ENCODE measurements around the gene ABLIM2. TPM values are rescaled to one million over a fixed set of nuclear protein-coding genes. Genes with fewer than 3 reads are reported as not detected.

The ABLIM2 gene
- total RNA-seq, 3 donors from 2014 or later (not counting 1 experiment from before 2014, with no cell fraction given), result 0.71 to 2.8 (median 1.3) TPM

GRCh38 chr4:8029689-8030088, 128.9 kb downstream of the ABLIM2 start:
- 79% methylated on average over 12 of the region's 12 CpGs for WGBS (ENCODE audit: insufficient coverage)

GRCh38 chr4:8028884-8029568, 129.6 kb downstream of the ABLIM2 start:
- Histone ChIP-seq H3K27me3 (ENCODE audit: control insufficient read depth, insufficient read depth, low read length) (peaks cover under 1% of the 10 kb centered on the region), H3K9me3 (ENCODE audit: control insufficient read depth, insufficient read depth, low read length) (no peaks in the 10 kb centered on the region), H3K4me3 (ENCODE audit: low read length) (no peak overlapping the region), H3K4me1 (ENCODE audit: control insufficient read depth, insufficient read depth, low read length) (no peaks in the 10 kb centered on the region), H3K36me3 (ENCODE audit: control insufficient read depth, insufficient read depth, low read length) (no peaks in the 10 kb centered on the region), H3K27ac (ENCODE audit: low read length) (no peak overlapping the region)
- Mint-ChIP-seq H3K36me3 (no peaks in the 10 kb centered on the region), H3K27me3 (ENCODE audit: low read depth in 2 of 2) (no peaks in the 10 kb centered on the region), H3K9me3 (no peaks in the 10 kb centered on the region), H3K4me3 (no peak overlapping the region), H3K4me1 (no peaks in the 10 kb centered on the region), H3K27ac (no peak overlapping the region)
- ATAC-seq (no peak), DNase-seq (no peak)
- no peak for TF ChIP-seq CTCF (IDR thresholded peaks at IDR 0.05)
- 76% methylated on average over 19 of the region's 20 CpGs for WGBS (ENCODE audit: insufficient coverage)
- intact Hi-C loops (cut with micrococcal nuclease), result no loop called here

More at GRCh38 chr4:8029689-8030088, 128.9 kb downstream of the ABLIM2 start:
- no peak for DNase-seq
- H3K9me3 ChIP-seq (ENCODE audit: control insufficient read depth, insufficient read depth, low read length), result no peaks in the 10 kb centered on the region
- Mint-ChIP-seq H3K36me3 (no peaks in the 10 kb centered on the region), H3K4me3 (no peak overlapping the region), H3K4me1 (no peaks in the 10 kb centered on the region), H3K27me3 (ENCODE audit: low read depth in 2 of 2) (no peaks in the 10 kb centered on the region), H3K27ac (no peak overlapping the region), H3K9me3 (no peaks in the 10 kb centered on the region)
- intact Hi-C loops (cut with micrococcal nuclease), result no loop called here
- ATAC-seq, result no peak
- no peaks in the 10 kb centered on the region for H3K36me3 ChIP-seq (ENCODE audit: control insufficient read depth, insufficient read depth, low read length)
- H3K4me1 ChIP-seq (ENCODE audit: control insufficient read depth, insufficient read depth, low read length), result no peaks in the 10 kb centered on the region
- no peak overlapping the region for H3K27ac ChIP-seq (ENCODE audit: low read length)
- H3K4me3 ChIP-seq (ENCODE audit: low read length), result no peak overlapping the region
- no peak for TF ChIP-seq CTCF (IDR thresholded peaks at IDR 0.05)
- H3K27me3 ChIP-seq (ENCODE audit: control insufficient read depth, insufficient read depth, low read length), result peaks cover 2% of the 10 kb centered on the region

GRCh38 chr4:8028368-8028767, 130.2 kb downstream of the ABLIM2 start:
- DNase-seq, result no peak
- H3K9me3 ChIP-seq (ENCODE audit: control insufficient read depth, insufficient read depth, low read length), result no peaks in the 10 kb centered on the region
- no peak for ATAC-seq
- no peaks in the 10 kb centered on the region for H3K36me3 ChIP-seq (ENCODE audit: control insufficient read depth, insufficient read depth, low read length)
- no peaks in the 10 kb centered on the region for H3K4me1 ChIP-seq (ENCODE audit: control insufficient read depth, insufficient read depth, low read length)
- no peak overlapping the region for H3K4me3 ChIP-seq (ENCODE audit: low read length)
- no peaks in the 10 kb centered on the region for H3K27me3 ChIP-seq (ENCODE audit: control insufficient read depth, insufficient read depth, low read length)
- no peak for TF ChIP-seq CTCF (IDR thresholded peaks at IDR 0.05)
- H3K27me3 Mint-ChIP-seq (ENCODE audit: low read depth in 2 of 2), result no peaks in the 10 kb centered on the region
- no peak overlapping the region for H3K27ac Mint-ChIP-seq
- H3K4me3 Mint-ChIP-seq, result no peak overlapping the region
- H3K9me3 Mint-ChIP-seq, result no peaks in the 10 kb centered on the region
- intact Hi-C loops (cut with micrococcal nuclease), result no loop called here
- H3K27ac ChIP-seq (ENCODE audit: low read length), result no peak overlapping the region
- no peaks in the 10 kb centered on the region for H3K4me1 Mint-ChIP-seq
- H3K36me3 Mint-ChIP-seq, result no peaks in the 10 kb centered on the region
- WGBS (ENCODE audit: insufficient coverage), result 93% methylated on average over 2 of the region's 2 CpGs

GRCh38 chr4:8026453-8026852, 132.2 kb downstream of the ABLIM2 start:
- Mint-ChIP-seq H3K9me3 (no peaks in the 10 kb centered on the region), H3K4me1 (no peaks in the 10 kb centered on the region), H3K27ac (no peak overlapping the region), H3K36me3 (no peaks in the 10 kb centered on the region), H3K4me3 (no peak overlapping the region), H3K27me3 (ENCODE audit: low read depth in 2 of 2) (no peaks in the 10 kb centered on the region)
- Histone ChIP-seq H3K36me3 (ENCODE audit: control insufficient read depth, insufficient read depth, low read length) (no peaks in the 10 kb centered on the region), H3K4me3 (ENCODE audit: low read length) (no peak overlapping the region), H3K4me1 (ENCODE audit: control insufficient read depth, insufficient read depth, low read length) (no peaks in the 10 kb centered on the region), H3K27ac (ENCODE audit: low read length) (no peak overlapping the region), H3K27me3 (ENCODE audit: control insufficient read depth, insufficient read depth, low read length) (no peaks in the 10 kb centered on the region), H3K9me3 (ENCODE audit: control insufficient read depth, insufficient read depth, low read length) (no peaks in the 10 kb centered on the region)
- ATAC-seq (no peak), DNase-seq (no peak)
- no peak for TF ChIP-seq CTCF (IDR thresholded peaks at IDR 0.05)
- intact Hi-C loops (cut with micrococcal nuclease), result no loop called here
- WGBS (ENCODE audit: insufficient coverage), result 94% methylated on average over 3 of the region's 3 CpGs
